HG02840 (cell line): ENCODE measurements around the gene NOXA1.
"Not testable (repeated sequence)": the region's sequence is repeated elsewhere in the genome, so short reads cannot be mapped to it uniquely, and the experiment has no call there.

Experiments
- ATAC-seq: cut with Tn5 transposase; IDR thresholded peaks from one replicate; pipeline ENCODE4 v1.9.1; 2021; ENCODE audit warnings: mild to moderate bottlenecking, moderate library complexity, moderate number of reproducible peaks; ENCODE audit not compliant: unreplicated experiment, low FRiP score

The NOXA1 gene

GRCh38 chr9:137461663-137462395, 38.6 kb downstream of the NOXA1 start:
- ATAC-seq, result peak; percentile 39

- ATAC-seq, result no peak
These were observed 39.3 kb downstream of the NOXA1 start for GRCh38 chr9:137462396-137462985.

- ATAC-seq, result no peak
These were observed 40.1 kb downstream of the NOXA1 start for GRCh38 chr9:137462986-137463930.

- no peak for ATAC-seq
These were observed 40.7 kb downstream of the NOXA1 start for GRCh38 chr9:137463931-137464290.

- no peak for ATAC-seq
These were observed 41.3 kb downstream of the NOXA1 start for GRCh38 chr9:137464291-137464999.

- no peak for ATAC-seq
These were observed 42.0 kb downstream of the NOXA1 start for GRCh38 chr9:137465000-137465719.

GRCh38 chr9:137465720-137466388, 42.7 kb downstream of the NOXA1 start:
- no peak for ATAC-seq

GRCh38 chr9:137466389-137467085, 43.3 kb downstream of the NOXA1 start:
- ATAC-seq, result not testable (repeated sequence)

GRCh38 chr9:137467161-137467581, 44.0 kb downstream of the NOXA1 start:
- ATAC-seq, result no peak

GRCh38 chr9:137467896-137468295, 44.7 kb downstream of the NOXA1 start:
- ATAC-seq, result no peak

- no peak for ATAC-seq
These were observed 47.6 kb downstream of the NOXA1 start for GRCh38 chr9:137470785-137471184.

- ATAC-seq, result no peak
These were observed 51.1 kb downstream of the NOXA1 start for GRCh38 chr9:137474271-137474670.

- ATAC-seq, result no peak
These were observed 52.5 kb downstream of the NOXA1 start for GRCh38 chr9:137475666-137476065.

- ATAC-seq, result no peak
These were observed 53.7 kb downstream of the NOXA1 start for GRCh38 chr9:137476856-137477255.

GRCh38 chr9:137477778-137478612, 54.8 kb downstream of the NOXA1 start:
- ATAC-seq, result no peak

GRCh38 chr9:137478613-137478961, 55.4 kb downstream of the NOXA1 start:
- no peak for ATAC-seq

- ATAC-seq, result no peak
These were observed 56.0 kb downstream of the NOXA1 start for GRCh38 chr9:137478962-137479861.
